ENCODE results near the gene CPLANE1. TPM values are rescaled to one million over a fixed set of nuclear protein-coding genes. Genes with fewer than 3 reads are reported as not detected.
A peak's percentile ranks its signal among the peaks of the same experiment; 100 is the strongest.
"Not testable (repeated sequence)": the region's sequence is repeated elsewhere in the genome, so short reads cannot be mapped to it uniquely, and the experiment has no call there.

CPLANE1 gene
- polyA plus RNA-seq, 1 donor from 2014 or later: 2.5 TPM

DNA sequence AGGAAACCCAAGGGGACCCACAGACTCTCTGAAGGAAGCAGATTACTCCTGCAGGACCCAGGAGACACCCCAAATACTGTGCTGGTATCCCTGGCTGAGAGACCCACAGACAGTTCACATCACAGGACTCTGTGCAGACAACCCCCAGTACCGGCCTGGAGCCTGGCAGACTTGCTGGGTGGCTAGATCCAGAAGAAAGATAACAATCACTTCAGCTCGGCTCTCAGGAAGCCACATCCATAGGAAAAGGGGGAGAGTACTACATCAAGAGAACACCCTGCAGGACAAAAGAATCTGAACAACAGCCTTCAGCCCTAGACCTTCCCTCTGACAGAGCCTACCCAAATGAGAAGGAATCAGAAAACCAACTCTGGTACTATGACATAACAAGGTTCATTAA lies 166.2 kb downstream of the CPLANE1 start:
- H3K36me3 Mint-ChIP-seq: peaks cover 18% of the 10 kb centered on the region
- H3K27ac Mint-ChIP-seq, H3K4me1 Mint-ChIP-seq, H3K9me3 Mint-ChIP-seq, H3K27me3 Mint-ChIP-seq, H3K4me3 Mint-ChIP-seq: not testable (repeated sequence)

DNA sequence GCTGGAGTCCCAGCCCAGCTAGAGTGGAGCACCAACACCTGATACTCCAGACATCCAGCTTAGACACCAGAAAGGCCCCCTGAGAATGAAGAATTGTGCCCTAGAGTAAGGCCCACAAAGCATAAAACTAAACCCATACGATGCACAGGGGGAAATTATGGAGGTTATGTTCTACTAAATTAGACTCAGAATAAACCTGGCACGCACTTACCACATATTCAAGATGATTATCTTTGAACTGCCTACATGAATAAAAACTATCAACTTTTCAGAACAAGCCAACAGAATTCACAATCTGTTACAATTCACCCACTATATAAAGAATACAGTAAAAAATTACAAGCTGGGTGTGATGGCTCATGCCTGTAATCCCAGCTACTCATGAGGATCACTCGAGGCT lies 168.5 kb downstream of the CPLANE1 start:
- Mint-ChIP-seq H3K9me3 (peaks cover 0 to 2% (median 1%) of the 10 kb centered on the region in 3 donors), H3K27me3 (no peaks in the 10 kb centered on the region)

DNA sequence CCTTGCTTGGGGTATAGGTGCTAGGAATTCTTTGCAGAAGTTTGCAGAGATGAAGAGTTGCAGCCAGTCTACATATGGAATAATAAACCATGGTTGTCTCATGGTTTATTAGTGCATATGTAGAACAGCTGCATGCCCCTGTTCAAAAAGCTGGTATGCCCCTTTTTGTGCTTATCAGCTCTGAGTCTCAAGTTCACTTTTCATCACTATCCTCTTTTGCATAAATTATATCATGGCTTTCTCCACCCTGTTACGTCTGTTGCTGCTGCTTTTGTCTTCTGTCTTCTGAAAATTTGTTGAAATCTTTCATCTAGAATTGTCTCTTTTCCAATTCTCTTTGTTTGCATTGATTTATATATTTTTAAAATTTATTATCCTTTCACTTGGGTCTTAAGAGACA lies 172.0 kb downstream of the CPLANE1 start:
- no peaks in the 10 kb centered on the region for H3K4me1 Mint-ChIP-seq
- peaks cover 14% of the 10 kb centered on the region for H3K36me3 Mint-ChIP-seq
- peaks cover 0 to 1% (median 0%) of the 10 kb centered on the region in 3 donors for H3K9me3 Mint-ChIP-seq
- H3K27ac Mint-ChIP-seq: no peak overlapping the region
- no peaks in the 10 kb centered on the region for H3K27me3 Mint-ChIP-seq
- no peak overlapping the region for H3K4me3 Mint-ChIP-seq

More for the DNA sequence above, 168.5 kb downstream of the CPLANE1 start:
- no peak overlapping the region for H3K4me3 Mint-ChIP-seq
- no peaks in the 10 kb centered on the region for H3K4me1 Mint-ChIP-seq
- H3K27ac Mint-ChIP-seq: no peak overlapping the region
- H3K36me3 Mint-ChIP-seq: peaks cover 19% of the 10 kb centered on the region

- no peak overlapping the region for H3K4me3 Mint-ChIP-seq
- no peaks in the 10 kb centered on the region for H3K4me1 Mint-ChIP-seq
- no peak overlapping the region for H3K27ac Mint-ChIP-seq
- no peaks in the 10 kb centered on the region for H3K27me3 Mint-ChIP-seq
- H3K36me3 Mint-ChIP-seq: peaks cover 13% of the 10 kb centered on the region
- H3K9me3 Mint-ChIP-seq: peaks cover 0 to 1% (median 0%) of the 10 kb centered on the region in 3 donors
These were observed 173.7 kb downstream of the CPLANE1 start for GRCh38 chr5:37075399-37075950.

GRCh38 chr5:37071901-37072581 lies 177.1 kb downstream of the CPLANE1 start:
- no peaks in the 10 kb centered on the region for H3K4me1 Mint-ChIP-seq
- no peaks in the 10 kb centered on the region for H3K27me3 Mint-ChIP-seq
- H3K9me3 Mint-ChIP-seq: no peaks in the 10 kb centered on the region
- no peak overlapping the region for H3K27ac Mint-ChIP-seq
- H3K36me3 Mint-ChIP-seq: no peaks in the 10 kb centered on the region
- H3K4me3 Mint-ChIP-seq: no peak overlapping the region

- no peak overlapping the region for H3K27ac Mint-ChIP-seq
- peaks cover under 1% of the 10 kb centered on the region for H3K36me3 Mint-ChIP-seq
- no peaks in the 10 kb centered on the region for H3K9me3 Mint-ChIP-seq
- H3K4me3 Mint-ChIP-seq: no peak overlapping the region
- H3K27me3 Mint-ChIP-seq: no peaks in the 10 kb centered on the region
- H3K4me1 Mint-ChIP-seq: no peaks in the 10 kb centered on the region
These were observed 177.7 kb downstream of the CPLANE1 start for GRCh38 chr5:37071487-37071886.

- H3K4me3 Mint-ChIP-seq: no peak overlapping the region
- H3K36me3 Mint-ChIP-seq: peaks cover 8% of the 10 kb centered on the region
- H3K4me1 Mint-ChIP-seq: no peaks in the 10 kb centered on the region
- H3K9me3 Mint-ChIP-seq: no peaks in the 10 kb centered on the region
- no peaks in the 10 kb centered on the region for H3K27me3 Mint-ChIP-seq
- peak overlapping the region in 1 of 3 donors; percentile 16 for H3K27ac Mint-ChIP-seq
These were observed 184.7 kb downstream of the CPLANE1 start for GRCh38 chr5:37064442-37064841.

DNA sequence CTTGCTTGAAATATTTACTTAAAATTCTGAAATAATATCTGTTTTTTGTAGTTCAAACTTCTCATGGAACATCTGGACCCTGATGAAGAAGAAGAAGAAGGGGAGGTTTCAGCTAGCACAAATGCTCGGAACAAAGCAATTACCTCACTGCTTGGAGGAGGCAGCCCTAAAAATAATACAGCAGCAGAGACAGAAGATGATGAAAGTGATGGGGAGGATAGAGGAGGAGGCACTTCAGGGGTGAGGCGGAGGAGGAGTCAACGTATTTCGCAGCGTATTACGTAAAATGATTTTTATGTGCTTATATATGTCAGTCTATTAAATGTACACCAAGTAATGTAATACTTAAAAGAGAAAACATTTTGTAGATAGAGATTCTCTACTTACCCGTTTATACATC lies 185.4 kb downstream of the CPLANE1 start:
- no peak overlapping the region for H3K27ac Mint-ChIP-seq
- H3K4me1 Mint-ChIP-seq: no peaks in the 10 kb centered on the region
- no peak overlapping the region for H3K4me3 Mint-ChIP-seq
- peaks cover 8% of the 10 kb centered on the region for H3K36me3 Mint-ChIP-seq
- no peaks in the 10 kb centered on the region for H3K27me3 Mint-ChIP-seq
- no peaks in the 10 kb centered on the region for H3K9me3 Mint-ChIP-seq

- Mint-ChIP-seq H3K27me3 (no peaks in the 10 kb centered on the region), H3K36me3 (peaks cover 6% of the 10 kb centered on the region), H3K4me3 (no peak overlapping the region), H3K4me1 (no peaks in the 10 kb centered on the region), H3K9me3 (no peaks in the 10 kb centered on the region), H3K27ac (no peak overlapping the region)
These were observed 189.1 kb downstream of the CPLANE1 start for GRCh38 chr5:37060030-37060429.

DNA sequence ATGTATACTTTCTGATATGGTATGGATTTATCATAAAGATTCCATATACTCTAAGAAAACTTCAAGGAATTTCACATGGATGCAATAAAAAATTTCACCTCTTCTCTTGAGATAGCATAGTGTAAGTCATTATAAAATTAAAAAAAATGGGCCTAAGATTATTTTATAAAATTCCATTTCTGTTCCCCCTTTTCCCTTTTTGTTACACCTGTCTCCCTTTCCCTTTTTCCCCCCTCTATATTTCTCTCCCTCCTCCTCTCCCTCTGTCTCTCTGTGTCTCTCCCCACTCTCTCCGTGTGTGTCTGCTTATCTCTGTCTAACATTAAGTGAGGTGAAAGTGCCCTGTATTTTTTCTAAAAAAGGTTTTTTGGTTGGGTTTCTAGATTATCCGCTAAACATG lies 192.4 kb downstream of the CPLANE1 start:
- Mint-ChIP-seq H3K4me1 (no peaks in the 10 kb centered on the region), H3K9me3 (no peaks in the 10 kb centered on the region), H3K36me3 (no peaks in the 10 kb centered on the region), H3K27ac (no peak overlapping the region), H3K4me3 (no peak overlapping the region), H3K27me3 (no peaks in the 10 kb centered on the region)

Other genes starting within 250 kb of the CPLANE1 start
- gene NUP155, start 121.7 kb upstream of the CPLANE1 start, polyA plus RNA-seq: 22.5 TPM
- gene WDR70, start 129.9 kb upstream of the CPLANE1 start, polyA plus RNA-seq: 21.6 TPM